Testis (tissue), 3 donors: ENCODE results near the gene RXRA. TPM values are rescaled to one million over a fixed set of nuclear protein-coding genes. Genes with fewer than 3 reads are reported as not detected.

ENCODE experiments used
- DNase-seq: peaks from one replicate; pipeline ENCODE4 v3.0.0-alpha.2; 2019
- H3K27ac ChIP-seq, 2 donors: fragments of 200-600 bp; sonication (generic); one replicate each; pipeline ENCODE4 v1.5.1; 2019
- H3K27me3 ChIP-seq: fragments of 200-600 bp; sonication (generic); one replicate; pipeline ENCODE4 v1.5.1; 2019
- H3K36me3 ChIP-seq: fragments of 200-600 bp; sonication (generic); one replicate; pipeline ENCODE4 v1.5.1; 2017; ENCODE audit warnings: low read depth; ENCODE audit errors: missing control alignments
- H3K4me1 ChIP-seq: fragments of 200-600 bp; sonication (generic); one replicate; pipeline ENCODE4 v1.5.1; 2019
- H3K4me3 ChIP-seq, 2 donors: fragments of 200-600 bp; sonication (generic); one replicate each; pipeline ENCODE4 v1.5.1; 2017 to 2019
- H3K9me3 ChIP-seq: fragments of 200-600 bp; sonication (generic); one replicate; pipeline ENCODE4 v1.5.1; 2017
- POLR2A ChIP-seq: fragments of 450-650 bp; IDR thresholded peaks from one replicate; pipeline ENCODE4 v1.6.1; 2017; ENCODE audit warnings: antibody characterized with exemption, mild to moderate bottlenecking, moderate library complexity
- WGBS, 2 donors: methylation state at CpG; one replicate each; pipeline ENCODE4 v1.1.5; 2018; 5-methylcytosine and 5-hydroxymethylcytosine counted together
- intact Hi-C: fragments of 100-400 bp; cut with DNase I; formaldehyde crosslinking; loops from one replicate; pipeline ENCODE4 v1.15.1; 2023; ENCODE audit warnings: low total_unique reads
- polyA plus RNA-seq: library from polyadenylated mRNA; stranded (reverse); fragments of 350-450 nt; fragmentation: Illumina TruSeq; extraction: RNeasy Lipid Tissue Mini Kit (QIAGEN cat#74804); gene quantifications from one replicate; pipeline ENCODE4 v1.2.3, GENCODE V29; 2014; ENCODE audit warnings: low read depth, low replicate concordance; ENCODE audit not compliant: insufficient read depth
- total RNA-seq, 2 donors: library from RNA; depleted of rRNA; stranded (reverse); fragments of >200 nt; gene quantifications; one replicate each; pipeline ENCODE4 v1.2.3, GENCODE V29; 2016
- TF ChIP-seq, protein P1 (sequence below), 3 experiments: fragments of 450-650 bp in 2 of 3; fragments of 200-600 bp in 1 of 3; sonication (generic) in 1 of 3; IDR thresholded peaks; one replicate each; pipeline ENCODE4 v1.5.1; 2016 to 2019; ENCODE audit warnings: antibody characterized with exemption in 3 of 3, mild to moderate bottlenecking in 2 of 3, moderate library complexity in 1 of 3

The RXRA gene
- total and polyA plus RNA-seq, 3 donors from 2014 or later, result 31.3 to 61.0 (median 47.3) TPM

DNA sequence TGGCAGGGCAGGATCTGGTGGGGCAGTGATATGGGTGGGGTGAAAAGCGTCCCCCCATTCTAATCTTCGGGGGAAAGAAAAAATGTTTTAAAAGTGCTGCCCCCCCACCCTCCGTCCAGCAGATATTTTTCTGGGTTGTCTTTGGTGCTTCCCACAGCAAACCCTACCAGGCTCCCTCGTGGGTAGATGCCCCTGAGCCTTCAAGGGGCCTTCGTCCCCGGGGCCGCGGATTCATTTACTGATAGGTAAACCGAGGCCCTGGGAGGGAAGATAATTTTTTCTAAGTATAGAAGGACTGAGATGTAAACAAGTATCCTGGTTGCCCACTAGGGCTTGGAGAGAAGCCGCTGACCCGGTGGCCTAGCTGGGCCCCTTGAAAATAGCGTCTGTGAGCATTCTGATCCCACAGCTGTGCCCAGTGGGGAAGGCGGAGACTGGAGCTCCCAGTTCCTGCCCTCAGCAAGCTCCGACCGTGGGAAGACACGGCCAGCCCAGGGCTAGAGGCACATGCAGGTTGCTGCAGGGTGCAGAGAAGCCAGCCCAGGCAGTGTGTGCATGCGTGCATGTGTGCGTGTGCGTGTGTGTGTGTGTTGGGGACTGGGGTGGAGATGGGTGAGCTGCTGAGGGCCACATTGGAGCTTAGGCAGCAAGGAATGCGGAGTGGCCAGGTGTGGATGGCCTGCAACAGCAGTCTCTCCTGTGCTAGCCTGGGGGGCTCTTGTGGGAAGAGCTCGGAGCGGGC, 6.0 kb upstream of the RXRA start:
- Histone ChIP-seq H3K4me1 (peaks cover 21% of the 10 kb centered on the region), H3K4me3 (no peak overlapping the region), H3K27ac (no peak overlapping the region), H3K9me3 (no peaks in the 10 kb centered on the region), H3K36me3 (no peaks in the 10 kb centered on the region), H3K27me3 (no peaks in the 10 kb centered on the region)
- intact Hi-C loops, result loop anchor here (5.0 kb wide), 1 partner anchor 143 kb away; no protein-coding TSS in a partner anchor
- 82 to 88% methylated on average over 17 to 22 of the region's 22 CpGs for WGBS, 2 donors
- DNase-seq, result no peak
- no peak for TF ChIP-seq POLR2A
- TF ChIP-seq, protein P1, sequence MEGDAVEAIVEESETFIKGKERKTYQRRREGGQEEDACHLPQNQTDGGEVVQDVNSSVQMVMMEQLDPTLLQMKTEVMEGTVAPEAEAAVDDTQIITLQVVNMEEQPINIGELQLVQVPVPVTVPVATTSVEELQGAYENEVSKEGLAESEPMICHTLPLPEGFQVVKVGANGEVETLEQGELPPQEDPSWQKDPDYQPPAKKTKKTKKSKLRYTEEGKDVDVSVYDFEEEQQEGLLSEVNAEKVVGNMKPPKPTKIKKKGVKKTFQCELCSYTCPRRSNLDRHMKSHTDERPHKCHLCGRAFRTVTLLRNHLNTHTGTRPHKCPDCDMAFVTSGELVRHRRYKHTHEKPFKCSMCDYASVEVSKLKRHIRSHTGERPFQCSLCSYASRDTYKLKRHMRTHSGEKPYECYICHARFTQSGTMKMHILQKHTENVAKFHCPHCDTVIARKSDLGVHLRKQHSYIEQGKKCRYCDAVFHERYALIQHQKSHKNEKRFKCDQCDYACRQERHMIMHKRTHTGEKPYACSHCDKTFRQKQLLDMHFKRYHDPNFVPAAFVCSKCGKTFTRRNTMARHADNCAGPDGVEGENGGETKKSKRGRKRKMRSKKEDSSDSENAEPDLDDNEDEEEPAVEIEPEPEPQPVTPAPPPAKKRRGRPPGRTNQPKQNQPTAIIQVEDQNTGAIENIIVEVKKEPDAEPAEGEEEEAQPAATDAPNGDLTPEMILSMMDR (IDR thresholded peaks at IDR 0.05), result no peak

DNA sequence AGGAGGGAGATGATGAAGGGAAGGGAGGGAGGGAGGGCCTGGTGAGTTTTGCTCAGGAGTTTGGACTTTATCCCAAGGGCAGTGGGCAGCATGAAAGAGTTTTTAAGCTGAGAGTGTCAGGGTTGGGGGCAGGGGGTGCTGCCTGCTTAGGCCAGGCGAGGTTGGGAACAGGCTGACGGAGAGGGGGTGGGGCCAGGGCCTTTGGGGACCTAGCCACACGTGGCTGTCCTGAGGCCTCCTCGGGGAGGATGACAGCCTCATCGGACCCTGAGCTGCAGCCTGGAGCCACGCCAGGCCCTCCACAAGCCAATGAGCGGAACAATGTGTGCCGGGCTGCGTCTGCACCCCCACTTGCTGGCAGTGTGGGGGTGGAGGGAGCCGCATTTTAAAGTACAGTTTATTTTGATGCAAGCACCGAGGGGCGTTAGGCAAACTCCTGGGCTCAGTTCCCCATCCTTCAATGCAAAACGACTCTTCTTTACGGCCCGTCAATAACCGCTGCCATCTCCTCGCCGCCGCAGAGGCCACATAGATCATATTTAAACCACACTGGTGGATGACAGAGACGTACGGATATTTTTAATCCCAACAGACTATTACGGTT, 5.3 kb upstream of the RXRA start:
- Histone ChIP-seq H3K27ac (no peak overlapping the region), H3K4me1 (peaks cover 21% of the 10 kb centered on the region), H3K27me3 (no peaks in the 10 kb centered on the region), H3K4me3 (no peak overlapping the region), H3K36me3 (no peaks in the 10 kb centered on the region), H3K9me3 (no peaks in the 10 kb centered on the region)
- WGBS, 2 donors, result 54 to 55% methylated on average over 20 to 22 of the region's 22 CpGs
- TF ChIP-seq, protein P1 (IDR thresholded peaks at IDR 0.05), result no peak
- TF ChIP-seq POLR2A, result no peak
- no peak for DNase-seq
- intact Hi-C loops, result loop anchor here (5.0 kb wide), 1 partner anchor 144 kb away; no protein-coding TSS in a partner anchor

DNA sequence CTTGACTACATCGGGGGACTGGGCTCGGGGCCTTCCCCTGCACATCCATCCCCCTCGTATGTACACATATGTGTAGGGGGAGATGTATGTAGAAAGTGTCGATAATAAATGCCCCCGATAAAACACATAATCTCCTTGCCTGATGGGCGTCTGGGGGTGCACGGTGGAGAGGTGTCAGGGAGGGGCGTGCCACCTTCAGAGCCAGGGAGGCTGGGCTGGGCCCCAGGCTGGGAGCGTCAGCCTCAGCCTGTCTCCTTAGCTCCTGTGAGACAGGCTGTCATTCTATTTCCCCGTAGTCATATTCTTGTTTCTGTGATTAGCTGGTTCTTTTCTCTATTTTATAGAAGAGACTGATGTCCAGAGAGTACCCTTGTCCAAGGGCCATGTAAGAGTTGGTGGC, 4.7 kb upstream of the RXRA start:
- TF ChIP-seq, protein P1 (IDR thresholded peaks at IDR 0.05), result no peak
- TF ChIP-seq POLR2A, result no peak
- Histone ChIP-seq H3K9me3 (no peaks in the 10 kb centered on the region), H3K4me3 (no peak overlapping the region), H3K36me3 (no peaks in the 10 kb centered on the region), H3K4me1 (peaks cover 21% of the 10 kb centered on the region), H3K27me3 (no peaks in the 10 kb centered on the region), H3K27ac (no peak overlapping the region)
- WGBS, 2 donors, result 72 to 74% methylated on average over 10 of the region's 10 CpGs
- intact Hi-C loops, result loop anchor here (5.0 kb wide), 1 partner anchor 144 kb away; no protein-coding TSS in a partner anchor
- DNase-seq, result no peak

DNA sequence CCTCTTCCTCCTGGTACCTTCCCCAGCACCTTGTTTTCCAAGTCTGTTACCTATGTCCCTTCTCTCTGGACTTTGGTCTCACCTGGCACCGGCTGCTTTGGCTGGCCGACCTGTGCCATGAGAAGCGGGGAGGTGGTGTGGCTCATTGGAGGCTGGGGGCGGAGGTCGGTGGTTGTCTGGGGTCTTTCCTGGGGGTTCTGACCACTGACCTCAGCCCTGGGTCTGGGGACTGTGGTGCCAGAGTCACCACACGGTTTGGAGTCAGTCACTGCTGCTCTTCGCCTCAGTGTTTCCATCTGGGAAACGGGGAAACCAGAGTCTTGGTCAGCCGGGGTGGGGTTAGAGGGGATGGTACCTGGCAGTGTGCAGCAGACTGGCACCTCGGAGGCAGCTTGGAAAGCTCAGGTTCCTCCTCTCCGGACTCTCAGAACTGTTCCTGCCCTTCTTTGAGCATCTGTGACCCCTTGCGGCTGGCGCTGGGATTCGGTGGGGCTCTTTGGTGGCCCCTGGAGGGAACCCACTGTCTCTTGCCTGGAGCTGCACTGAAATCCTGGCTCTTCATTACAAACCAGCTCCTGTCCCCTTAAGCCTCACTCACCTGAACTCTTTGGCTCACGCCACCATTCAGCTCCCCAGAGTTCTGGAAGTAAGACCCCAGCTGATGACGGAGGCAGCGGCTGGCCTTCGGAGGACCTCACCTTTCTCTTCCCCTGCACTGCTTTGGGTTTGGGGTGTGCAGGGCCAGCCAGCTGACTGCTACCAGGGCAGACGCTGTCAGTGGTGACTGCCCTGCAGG, 4.1 kb upstream of the RXRA start:
- TF ChIP-seq, protein P1 (IDR thresholded peaks at IDR 0.05), result no peak
- no peak for TF ChIP-seq POLR2A
- WGBS, 2 donors, result 93 to 94% methylated on average over 10 to 19 of the region's 19 CpGs
- Histone ChIP-seq H3K27me3 (no peaks in the 10 kb centered on the region), H3K27ac (no peak overlapping the region), H3K9me3 (no peaks in the 10 kb centered on the region), H3K4me3 (no peak overlapping the region), H3K36me3 (no peaks in the 10 kb centered on the region), H3K4me1 (peaks cover 21% of the 10 kb centered on the region)
- no peak for DNase-seq
- intact Hi-C loops, result loop anchor here (5.0 kb wide), 1 partner anchor 145 kb away; no protein-coding TSS in a partner anchor
